GM19023 (cell line): ENCODE data around the gene CDC123.
"Not testable (repeated sequence)": the region's sequence is repeated elsewhere in the genome, so short reads cannot be mapped to it uniquely, and the experiment has no call there.

Source experiments
- ATAC-seq: cut with Tn5 transposase; IDR thresholded peaks from one replicate; pipeline ENCODE4 v1.9.1; 2021; ENCODE audit warnings: mild to moderate bottlenecking, moderate library complexity; ENCODE audit not compliant: unreplicated experiment

CDC123 gene

GRCh38 chr10:12287772-12288171 is 91.8 kb downstream of the CDC123 start:
- ATAC-seq = no peak

GRCh38 chr10:12297784-12298183 is 101.8 kb downstream of the CDC123 start:
- ATAC-seq = not testable (repeated sequence)

DNA sequence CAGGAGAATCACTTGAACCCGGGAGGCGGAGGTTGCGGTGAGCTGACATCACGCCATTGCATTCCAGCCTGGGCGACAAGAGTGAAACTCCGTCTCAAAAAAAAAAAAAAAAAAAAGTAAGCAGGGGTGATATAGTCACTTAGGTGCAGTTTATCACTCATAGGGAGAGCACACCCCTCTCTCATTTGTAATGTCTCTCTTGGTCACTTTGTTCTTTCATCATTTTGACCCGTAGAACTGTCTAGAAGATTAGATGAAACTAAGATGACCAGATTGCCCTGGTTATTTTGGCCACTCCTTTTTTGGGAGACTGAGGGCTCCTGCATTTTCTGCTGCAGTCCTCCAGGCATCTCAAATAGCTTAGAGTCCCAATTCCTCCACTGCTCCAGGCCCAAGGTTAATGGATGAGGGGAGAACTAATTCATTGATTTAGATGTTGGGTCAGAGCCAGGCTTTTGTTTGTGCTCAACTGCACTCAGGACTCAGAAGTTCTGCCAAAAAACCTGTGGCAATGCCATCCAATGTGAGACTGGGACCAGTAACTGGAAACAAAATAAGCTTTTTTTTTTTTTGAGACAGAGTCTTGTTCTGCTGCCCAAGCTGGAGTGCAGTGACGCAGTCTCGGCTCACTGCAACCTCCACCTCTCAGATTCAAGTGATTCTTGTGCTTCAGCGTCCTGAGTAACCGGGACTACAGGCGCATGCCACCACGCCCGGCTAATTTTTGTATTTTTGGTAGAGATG is 103.4 kb downstream of the CDC123 start:
- no peak for ATAC-seq
